GM13976 (cell line): ENCODE results near the gene SDK1.

Experiments
- DNase-seq: peaks from one replicate; pipeline ENCODE4 v3.0.0; 2012; ENCODE audit warnings: low spot score
- in situ Hi-C: fragments of 300-500 bp; cut with MboI; formaldehyde crosslinking; loops from one replicate; pipeline ENCODE4 v1.12.0; 2022; ENCODE audit warnings: low sequenced_read_pairs, mixed read lengths, inconsistent platforms; ENCODE audit not compliant: unreplicated experiment
- TF ChIP-seq, protein P1 (sequence below): IDR thresholded peaks from 2 replicates; pipeline ENCODE4 v1.5.1; 2012; ENCODE audit warnings: borderline replicate concordance, mild to moderate bottlenecking; ENCODE audit not compliant: insufficient read depth; ENCODE audit errors: extremely low read depth, missing control alignments, control extremely low read depth

SDK1 gene

DNA sequence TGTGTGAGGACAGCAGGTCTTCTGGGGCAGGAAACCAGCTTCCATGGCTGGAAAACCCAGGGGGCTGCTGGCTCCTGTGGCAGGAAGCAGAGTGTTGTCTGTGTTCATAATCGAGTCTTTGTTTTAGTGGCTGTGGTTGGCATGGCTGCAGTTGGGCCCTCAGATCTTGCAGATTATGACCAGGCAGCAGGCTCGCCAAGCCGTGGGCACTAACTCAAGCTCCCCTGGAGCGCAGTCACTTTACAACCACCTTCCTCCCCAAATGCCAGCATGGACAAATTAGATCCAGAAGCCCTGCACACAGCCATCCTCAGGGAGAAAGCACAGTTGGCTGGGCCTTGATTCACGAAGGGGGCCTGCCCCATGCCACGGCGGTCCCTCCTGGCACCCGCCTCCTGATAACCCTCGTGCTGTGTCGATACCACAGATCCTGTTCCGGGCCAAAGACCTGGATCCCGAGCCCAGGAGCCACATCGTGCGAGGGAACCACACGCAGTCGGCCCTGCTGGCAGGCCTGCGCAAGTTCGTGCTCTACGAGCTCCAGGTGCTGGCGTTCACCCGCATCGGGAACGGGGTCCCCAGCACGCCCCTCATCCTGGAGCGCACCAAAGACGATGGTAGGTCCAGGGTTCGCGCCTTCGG is 828.5 kb downstream of the SDK1 start:
- in situ Hi-C loops: no loop called here
- TF ChIP-seq, protein P1, sequence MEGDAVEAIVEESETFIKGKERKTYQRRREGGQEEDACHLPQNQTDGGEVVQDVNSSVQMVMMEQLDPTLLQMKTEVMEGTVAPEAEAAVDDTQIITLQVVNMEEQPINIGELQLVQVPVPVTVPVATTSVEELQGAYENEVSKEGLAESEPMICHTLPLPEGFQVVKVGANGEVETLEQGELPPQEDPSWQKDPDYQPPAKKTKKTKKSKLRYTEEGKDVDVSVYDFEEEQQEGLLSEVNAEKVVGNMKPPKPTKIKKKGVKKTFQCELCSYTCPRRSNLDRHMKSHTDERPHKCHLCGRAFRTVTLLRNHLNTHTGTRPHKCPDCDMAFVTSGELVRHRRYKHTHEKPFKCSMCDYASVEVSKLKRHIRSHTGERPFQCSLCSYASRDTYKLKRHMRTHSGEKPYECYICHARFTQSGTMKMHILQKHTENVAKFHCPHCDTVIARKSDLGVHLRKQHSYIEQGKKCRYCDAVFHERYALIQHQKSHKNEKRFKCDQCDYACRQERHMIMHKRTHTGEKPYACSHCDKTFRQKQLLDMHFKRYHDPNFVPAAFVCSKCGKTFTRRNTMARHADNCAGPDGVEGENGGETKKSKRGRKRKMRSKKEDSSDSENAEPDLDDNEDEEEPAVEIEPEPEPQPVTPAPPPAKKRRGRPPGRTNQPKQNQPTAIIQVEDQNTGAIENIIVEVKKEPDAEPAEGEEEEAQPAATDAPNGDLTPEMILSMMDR: no peak
- DNase-seq: no peak

DNA sequence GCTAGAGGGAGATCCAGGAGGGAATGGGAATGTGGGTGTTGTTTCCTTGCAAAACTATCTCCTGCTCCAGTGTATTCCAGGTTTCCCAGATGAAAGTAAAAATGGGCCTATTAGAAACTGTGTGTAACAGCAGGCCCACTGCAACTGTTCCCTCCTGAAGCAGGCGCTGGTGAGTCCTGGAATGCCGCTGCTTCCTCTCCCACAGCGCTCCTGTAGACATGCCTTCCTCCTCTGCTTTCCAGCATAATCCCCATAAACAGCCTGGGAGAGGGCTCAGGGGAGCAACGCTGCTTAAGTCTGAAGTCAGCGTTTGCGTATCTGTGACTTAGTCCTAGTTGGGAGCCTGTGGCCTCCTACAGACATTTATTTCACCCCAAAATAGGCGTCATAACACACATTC is 830.0 kb downstream of the SDK1 start:
- no peak for DNase-seq
- in situ Hi-C loops: no loop called here
- TF ChIP-seq, protein P1: no peak

DNA sequence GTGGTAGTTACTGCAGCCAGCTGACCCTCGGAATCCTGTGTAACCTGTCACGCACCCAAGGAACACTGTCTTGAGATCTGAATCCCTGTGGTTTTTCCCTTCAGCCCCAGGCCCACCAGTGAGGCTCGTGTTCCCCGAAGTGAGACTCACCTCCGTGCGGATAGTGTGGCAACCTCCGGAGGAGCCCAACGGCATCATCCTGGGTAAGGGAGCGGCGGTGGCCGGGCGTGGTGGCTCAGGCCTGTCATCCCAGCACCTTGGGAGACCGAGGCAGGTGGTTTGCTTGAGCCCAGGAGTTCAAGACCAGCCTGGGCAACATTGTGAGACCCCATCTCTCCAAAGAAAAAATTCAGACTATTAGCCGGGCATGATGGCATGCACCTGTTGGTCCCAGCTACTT is 831.2 kb downstream of the SDK1 start:
- in situ Hi-C loops: no loop called here
- TF ChIP-seq, protein P1: no peak
- DNase-seq: no peak

DNA sequence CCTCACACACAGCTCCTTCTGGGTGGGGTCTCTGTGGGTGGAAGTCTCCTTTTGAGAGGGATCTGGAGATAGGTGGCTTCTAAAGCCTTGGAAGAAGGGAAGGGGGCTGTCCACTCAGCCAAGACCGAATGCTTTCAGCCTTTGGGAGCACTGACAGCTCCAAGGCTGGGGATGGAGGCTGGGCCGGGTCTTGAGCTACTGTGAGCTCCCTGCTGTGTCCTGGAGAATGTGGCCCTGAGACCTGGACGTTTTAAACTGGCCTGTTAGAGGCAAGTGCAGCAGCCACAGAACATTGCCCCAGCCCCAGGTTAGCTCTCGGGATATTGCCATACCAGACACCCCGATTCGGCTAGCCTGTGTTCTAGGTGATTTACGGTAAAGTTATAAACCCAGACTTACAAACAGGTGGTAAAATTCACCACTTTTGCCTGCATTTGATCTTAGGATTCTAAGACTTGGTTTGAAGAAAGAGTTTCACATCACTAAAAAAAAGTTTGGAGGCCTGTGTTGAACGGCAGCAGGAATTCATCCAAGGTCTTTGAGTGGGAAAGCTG is 832.5 kb downstream of the SDK1 start:
- in situ Hi-C loops: no loop called here
- DNase-seq: no peak
- TF ChIP-seq, protein P1: no peak

DNA sequence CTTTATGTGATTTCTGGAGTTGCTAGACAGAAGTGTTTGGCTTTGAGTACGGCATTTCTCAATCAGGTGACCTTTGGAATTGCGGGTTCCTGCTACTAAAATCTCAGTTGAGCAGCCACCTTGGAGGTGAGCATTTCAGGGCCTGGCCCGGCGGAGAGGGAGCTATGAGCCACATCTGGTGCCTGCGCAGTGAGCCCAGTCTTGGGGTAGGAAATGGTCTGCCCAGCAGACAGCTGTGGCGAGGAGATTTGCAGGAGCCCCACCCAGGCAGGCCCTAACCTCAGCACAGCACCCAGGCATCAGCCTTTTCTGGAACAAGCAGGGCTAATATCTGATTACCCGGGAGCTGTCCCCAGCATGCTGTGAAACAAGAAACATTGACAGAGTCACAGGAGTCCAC is 833.2 kb downstream of the SDK1 start:
- in situ Hi-C loops: no loop called here
- DNase-seq: no peak
- TF ChIP-seq, protein P1: no peak

DNA sequence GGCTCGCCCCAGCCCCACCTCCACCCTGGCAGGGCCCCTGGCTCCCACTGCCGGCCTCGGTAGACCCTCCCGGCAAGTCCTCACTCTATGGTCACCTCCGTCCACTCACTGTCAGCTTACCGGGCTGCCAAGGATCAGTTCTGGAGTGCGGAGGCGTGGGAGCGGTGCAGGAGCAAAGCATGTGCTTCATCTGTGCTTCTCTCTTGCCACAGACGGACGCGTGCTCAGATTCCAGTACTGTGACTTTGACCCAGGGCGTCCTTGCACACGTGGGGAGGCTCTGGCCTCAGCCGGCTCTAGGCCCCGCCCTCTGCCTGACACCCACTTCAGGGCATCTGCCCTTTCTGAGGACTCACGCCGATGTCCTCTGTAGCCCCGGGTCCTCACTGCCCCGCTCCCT is 833.6 kb downstream of the SDK1 start:
- in situ Hi-C loops: no loop called here
- DNase-seq: no peak
- TF ChIP-seq, protein P1: no peak

DNA sequence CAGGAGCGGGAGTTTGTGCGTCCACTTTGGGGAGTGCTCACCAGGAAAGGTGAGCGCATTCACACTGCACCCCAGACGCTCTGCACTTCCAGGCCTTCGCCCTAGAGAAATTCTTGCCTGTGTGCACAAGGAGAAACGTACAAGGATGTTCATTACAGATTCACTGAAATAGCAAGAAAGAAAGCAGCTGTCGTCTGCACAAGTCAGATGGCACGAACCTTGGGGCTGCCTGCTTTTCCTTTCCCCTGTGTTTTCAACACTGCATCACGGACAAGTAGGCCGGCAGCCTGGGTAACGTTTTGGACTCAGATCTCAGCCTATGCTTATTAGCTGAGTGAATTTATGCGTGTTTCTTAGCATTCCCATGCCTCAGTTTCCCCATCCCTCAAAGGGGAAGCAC is 834.2 kb downstream of the SDK1 start:
- no peak for DNase-seq
- in situ Hi-C loops: no loop called here
- TF ChIP-seq, protein P1: no peak
